Stimulated activated CD8-positive, alpha-beta memory T cell treated with anti-CD3 and anti-CD28 coated beads, Interleukin-4, amount 100 ng/mL, for 24 hours (primary cell): Measurements from ENCODE around the gene PITPNM1.
A peak's percentile ranks its signal among the peaks of the same experiment; 100 is the strongest.
"Not testable (repeated sequence)": the region's sequence is repeated elsewhere in the genome, so short reads cannot be mapped to it uniquely, and the experiment has no call there.

ENCODE experiments used
- DNase-seq: peaks from one replicate; pipeline ENCODE4 v3.0.0-alpha.2; 2020; ENCODE audit warnings: low read depth

Gene PITPNM1

GRCh38 chr11:67466367-67466766 lies 38.8 kb downstream of the PITPNM1 start:
- DNase-seq: no peak

GRCh38 chr11:67465530-67465929 lies 39.6 kb downstream of the PITPNM1 start:
- DNase-seq: not testable (repeated sequence)

- no peak for DNase-seq
These were observed 40.0 kb downstream of the PITPNM1 start for GRCh38 chr11:67465189-67465510.

- DNase-seq: peak; percentile 85
These were observed 40.6 kb downstream of the PITPNM1 start for GRCh38 chr11:67464411-67465188.

- no peak for DNase-seq
These were observed 41.3 kb downstream of the PITPNM1 start for GRCh38 chr11:67463680-67464410.

- DNase-seq: no peak
These were observed 42.0 kb downstream of the PITPNM1 start for GRCh38 chr11:67463186-67463585.

- DNase-seq: no peak
These were observed 46.9 kb downstream of the PITPNM1 start for GRCh38 chr11:67458266-67458665.

GRCh38 chr11:67457453-67457852 lies 47.7 kb downstream of the PITPNM1 start:
- DNase-seq: no peak

GRCh38 chr11:67456068-67456705 lies 49.0 kb downstream of the PITPNM1 start:
- no peak for DNase-seq

- no peak for DNase-seq
These were observed 50.1 kb downstream of the PITPNM1 start, which contains the start of gene CABP4 for GRCh38 chr11:67455054-67455453. Gene CABP4 (plus strand): TSS chr11:67455354. CDS start chr11:67455424, 70 bp downstream.

- no peak for DNase-seq
These were observed 51.1 kb downstream of the PITPNM1 start for GRCh38 chr11:67453816-67454732.

GRCh38 chr11:67452141-67452952 lies 52.8 kb downstream of the PITPNM1 start, which contains the start of gene GPR152:
Gene GPR152 (minus strand): TSS chr11:67452729. CDS start chr11:67452724, 5 bp downstream.
- DNase-seq: no peak

- no peak for DNase-seq
These were observed 53.5 kb downstream of the PITPNM1 start for GRCh38 chr11:67451658-67451976.

- no peak for DNase-seq
These were observed 54.1 kb downstream of the PITPNM1 start for GRCh38 chr11:67450796-67451657.

- no peak for DNase-seq
These were observed 55.9 kb downstream of the PITPNM1 start for GRCh38 chr11:67449116-67449844.

GRCh38 chr11:67448220-67448609 lies 56.9 kb downstream of the PITPNM1 start:
- DNase-seq: no peak

GRCh38 chr11:67445515-67445914 lies 59.6 kb downstream of the PITPNM1 start:
- no peak for DNase-seq

- DNase-seq: no peak
These were observed 62.4 kb downstream of the PITPNM1 start for GRCh38 chr11:67442504-67443404.
